NCI-H2081 (cell line): ENCODE results near the gene SMARCE1.
"Not testable (repeated sequence)": the region's sequence is repeated elsewhere in the genome, so short reads cannot be mapped to it uniquely, and the experiment has no call there.

Source experiments
- DNase-seq, 2 experiments: peaks; one replicate each; lab custom pipeline; 2025; lab: John Stamatoyannopoulos, UW

SMARCE1 gene

DNA sequence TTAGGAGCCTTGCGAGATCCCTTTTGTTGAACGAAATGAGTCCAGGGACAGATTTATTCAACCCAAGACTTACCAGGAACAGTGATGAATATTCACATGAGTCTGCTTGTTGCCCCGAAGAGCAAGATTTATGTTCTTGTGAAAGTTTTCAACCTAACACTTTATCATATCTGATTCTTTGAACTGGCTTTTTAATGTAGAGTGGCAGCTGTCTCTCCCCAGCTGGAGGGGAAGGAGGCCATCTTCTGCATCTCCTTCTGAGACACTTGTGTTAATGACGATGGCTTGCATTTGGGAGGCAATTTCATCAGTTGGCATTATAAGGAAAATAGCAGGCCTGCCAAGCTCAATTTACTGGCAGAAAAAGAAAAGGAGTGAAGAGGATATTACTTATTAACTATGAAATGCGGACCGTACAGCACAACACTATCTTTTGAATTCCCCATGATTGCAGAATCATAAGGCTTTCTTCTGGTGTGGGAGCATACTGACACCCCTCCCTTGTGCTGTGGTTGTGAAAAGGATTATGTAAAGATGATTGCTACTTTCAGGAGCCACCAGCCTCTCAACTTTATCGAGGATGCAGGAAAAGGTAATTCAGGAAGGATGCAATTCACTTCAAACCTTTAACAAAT lies 35.7 kb downstream of the SMARCE1 start:
- no peak for DNase-seq

DNA sequence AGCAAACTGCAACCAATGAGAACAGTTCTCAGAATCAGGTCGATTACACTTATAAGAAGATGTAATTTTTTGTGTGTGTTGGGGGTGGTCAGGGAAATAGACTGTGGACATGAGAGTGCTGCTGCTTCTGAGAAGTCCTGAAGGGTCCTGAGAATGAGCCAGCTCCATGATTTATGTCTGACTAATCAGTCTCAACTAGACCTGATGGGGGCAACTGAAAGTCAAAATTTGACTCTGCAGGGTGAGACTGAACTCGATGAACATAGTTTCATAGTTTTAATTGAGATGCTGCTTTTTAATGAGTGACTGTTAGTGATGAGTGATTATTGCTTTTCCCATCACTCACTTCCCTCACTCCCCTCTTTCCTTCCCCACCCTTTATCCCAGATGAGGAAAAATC lies 37.3 kb downstream of the SMARCE1 start:
- DNase-seq, result no peak

DNA sequence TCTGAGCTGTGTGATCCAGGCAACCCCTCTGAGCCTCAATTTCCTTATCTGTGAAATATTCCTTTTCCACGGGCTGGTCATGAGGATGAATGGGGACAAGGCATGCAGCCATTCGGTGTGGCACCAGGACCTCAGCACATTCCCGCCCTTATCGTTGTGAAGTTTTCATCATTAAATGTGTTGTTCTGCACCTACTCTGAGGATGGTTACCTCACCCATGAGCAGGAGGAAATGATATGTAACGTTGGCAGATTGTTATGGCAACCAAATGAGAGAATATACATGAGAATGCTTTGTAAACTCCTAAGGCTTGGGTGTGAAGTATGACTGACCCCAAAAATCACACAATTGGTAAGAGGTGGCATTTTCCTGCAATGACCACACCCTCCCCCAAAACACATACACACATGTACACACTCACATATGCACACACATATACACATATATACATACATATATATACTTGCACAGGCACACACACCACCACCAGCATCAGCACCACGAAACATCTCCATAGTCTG lies 39.5 kb downstream of the SMARCE1 start:
- DNase-seq, result no peak

DNA sequence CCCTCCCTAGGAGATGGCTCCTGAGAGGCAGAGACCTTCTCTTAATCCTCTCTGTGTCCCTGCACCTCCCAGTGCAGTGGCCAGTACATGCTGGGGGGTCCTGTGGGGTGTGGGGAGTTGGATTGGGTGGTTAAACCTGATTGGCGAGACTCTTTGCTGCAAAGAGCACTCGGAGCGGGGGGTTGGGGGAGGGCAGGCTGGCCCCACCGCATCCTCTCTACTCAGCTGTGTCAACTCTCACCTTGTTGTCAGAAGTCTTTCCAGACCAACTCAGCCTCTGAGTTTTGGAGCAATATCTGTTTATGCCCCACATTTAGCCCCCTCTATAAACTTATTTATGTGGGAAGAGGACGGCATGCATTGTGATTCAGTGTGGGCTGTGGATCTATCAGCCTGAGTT lies 40.0 kb downstream of the SMARCE1 start:
- no peak for DNase-seq

DNA sequence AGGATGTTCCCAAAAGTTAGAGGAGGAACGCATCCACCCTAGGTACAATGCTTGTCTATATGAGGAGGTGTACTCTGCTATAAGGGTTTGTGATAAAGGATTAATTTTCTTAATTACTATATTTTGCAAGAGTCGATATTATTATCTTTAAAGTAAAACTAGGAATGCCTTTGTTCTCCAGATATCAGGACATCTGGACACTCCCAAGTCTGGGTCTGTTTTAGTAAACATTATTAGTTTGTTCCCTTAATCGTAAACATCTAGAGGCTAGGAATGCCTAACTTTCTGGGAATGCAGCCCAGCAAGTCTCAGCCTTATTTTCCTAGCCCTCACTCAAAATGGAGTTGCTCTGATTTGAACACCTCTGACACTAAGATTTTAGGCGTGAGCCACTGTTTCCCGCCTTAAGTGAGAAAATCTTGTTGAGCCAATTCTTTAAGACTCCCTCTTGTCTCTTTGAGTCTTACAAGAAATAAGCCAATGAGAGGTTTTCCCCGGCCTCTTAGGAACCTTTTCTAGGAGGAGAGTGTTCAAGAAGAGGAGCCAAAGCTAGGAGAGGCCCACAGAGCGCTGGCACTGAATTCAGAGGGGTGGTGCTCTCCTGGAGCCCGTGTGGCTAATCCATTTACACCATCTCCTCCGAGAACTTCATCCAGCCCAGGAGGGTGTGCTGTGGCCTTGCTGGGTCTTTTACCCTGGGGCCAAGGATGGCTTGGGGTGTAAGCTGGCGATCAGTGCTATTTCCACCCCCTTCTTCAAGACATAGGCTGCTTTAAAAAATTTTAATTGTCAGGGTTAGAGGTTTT lies 40.9 kb downstream of the SMARCE1 start:
- no peak for DNase-seq

DNA sequence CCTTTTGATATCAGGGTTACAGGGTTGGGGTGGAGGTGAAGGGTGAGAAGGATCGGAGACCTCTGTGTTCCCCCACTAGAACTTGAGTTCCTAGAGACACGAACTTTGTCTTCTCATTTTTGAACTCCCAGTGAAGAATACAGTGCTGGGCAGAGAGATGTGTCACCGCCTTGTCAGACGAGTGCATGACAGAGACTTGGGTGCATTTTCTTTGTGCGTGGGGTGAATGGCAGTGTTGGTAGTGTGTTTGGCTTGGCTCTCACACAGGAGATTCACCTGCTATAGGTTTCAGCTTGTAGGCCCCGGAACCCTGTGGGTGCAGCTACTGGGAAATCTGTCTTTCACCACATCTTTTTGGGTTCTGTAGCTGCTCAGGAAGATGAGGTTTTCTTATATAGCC lies 42.3 kb downstream of the SMARCE1 start:
- DNase-seq, result no peak

DNA sequence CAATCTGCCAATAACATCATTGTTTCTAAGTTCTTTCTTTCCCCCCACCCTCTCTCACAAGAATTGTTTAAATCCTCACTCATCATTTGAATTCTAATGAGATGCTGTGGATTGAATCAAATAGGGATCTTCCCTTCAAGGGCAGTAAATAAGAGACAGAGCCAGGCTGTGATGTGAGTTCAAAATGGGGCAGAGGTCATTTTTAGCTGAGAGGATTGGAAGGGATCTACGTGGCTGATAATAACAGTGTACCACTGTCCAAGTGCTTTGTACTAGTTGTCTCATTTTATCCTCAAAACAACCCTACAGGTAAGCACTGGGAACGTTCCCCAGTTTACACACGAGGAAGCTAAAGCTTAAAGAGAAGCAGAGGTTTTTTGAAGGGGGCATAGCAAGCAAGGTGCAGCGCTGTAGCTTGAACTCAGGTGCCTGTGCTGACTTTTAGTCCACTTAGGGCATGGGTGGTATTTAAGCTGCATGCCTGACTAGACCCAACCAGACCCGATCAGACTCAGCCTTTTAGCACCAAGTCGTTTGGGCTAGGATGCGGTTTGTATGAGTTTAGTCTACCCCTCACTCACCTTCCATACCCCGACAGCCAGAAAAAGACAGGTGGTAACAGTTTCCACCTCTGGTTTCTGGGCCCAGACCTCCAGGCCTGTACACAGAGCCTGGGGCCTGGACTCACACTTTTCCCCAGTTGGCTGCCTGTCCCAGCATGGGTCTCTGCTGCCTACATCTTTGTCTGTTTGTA lies 43.1 kb downstream of the SMARCE1 start:
- DNase-seq, result no peak

DNA sequence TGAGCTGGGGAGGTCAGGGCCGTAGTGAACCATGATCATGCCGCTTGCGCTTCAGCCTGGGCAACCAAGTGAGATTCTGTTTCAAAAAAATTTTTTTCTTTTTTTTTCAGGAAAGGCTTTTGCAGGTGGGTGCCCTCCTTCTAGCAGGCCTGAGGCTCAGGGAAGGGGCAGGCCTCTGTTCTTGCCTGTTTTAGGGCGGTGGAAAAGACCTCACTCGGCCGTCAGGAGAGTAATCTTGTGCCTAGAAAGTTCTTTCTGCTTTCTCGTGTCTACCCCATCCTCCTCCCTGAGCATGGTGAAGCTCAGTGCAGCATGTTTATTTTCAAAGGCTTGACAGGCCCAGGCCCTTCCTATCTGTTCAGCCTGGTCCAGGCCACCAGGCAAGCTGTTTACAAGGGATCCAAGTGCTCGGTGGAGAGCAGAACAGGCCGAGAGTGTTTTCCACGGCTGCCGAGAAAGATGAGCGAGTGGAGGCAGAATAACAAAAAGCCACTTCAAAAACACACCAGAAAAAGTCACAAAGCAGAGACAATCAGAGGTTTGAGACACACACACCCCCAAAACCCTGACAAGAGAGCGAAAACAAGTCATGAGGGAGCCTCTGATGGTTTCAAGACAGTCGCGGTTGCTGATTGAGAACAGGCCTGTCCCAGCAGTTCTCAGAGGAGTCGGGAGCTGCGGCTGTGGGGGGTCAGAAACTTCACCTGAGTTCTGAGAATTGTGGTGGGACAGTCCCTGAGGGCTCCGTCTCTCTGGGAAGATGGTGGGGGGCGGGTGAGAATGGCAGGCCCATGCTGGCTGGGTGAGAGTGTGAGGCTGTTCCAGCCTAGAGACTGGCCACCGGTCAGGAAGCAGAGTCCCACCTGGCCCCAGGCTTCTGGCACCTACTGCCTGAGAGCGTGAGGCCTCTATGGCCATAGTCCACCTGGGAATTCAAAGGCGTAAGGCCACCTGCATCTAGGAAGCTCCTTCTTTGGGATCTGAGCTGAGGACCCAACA lies 44.9 kb downstream of the SMARCE1 start:
- no peak for DNase-seq

DNA sequence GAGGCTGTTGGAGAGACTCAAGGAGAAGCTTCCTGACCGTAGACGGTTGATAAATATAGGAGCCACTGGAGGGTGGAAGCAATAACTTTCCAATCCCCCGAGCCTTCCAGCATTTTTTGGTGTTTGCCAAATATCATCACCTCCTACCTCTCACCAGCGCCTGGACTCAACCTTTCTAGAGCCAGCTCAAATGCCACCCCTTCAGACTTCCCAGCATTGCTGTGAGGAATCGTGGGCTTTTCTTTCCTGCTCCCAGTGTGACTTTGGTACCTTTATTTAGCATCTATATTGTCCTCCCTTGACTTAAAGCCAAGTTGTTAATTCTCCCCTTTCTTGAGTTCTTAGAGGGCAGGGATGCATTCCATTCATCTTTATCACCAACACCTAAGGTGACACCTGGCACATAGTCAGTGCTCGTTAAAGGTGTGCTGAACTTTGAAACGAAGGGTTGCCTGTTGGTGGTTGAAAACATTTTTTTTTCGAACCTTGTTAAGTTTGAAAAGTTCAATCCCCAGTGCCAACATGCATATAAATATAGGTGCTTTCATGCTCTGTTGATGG lies 47.1 kb downstream of the SMARCE1 start:
- DNase-seq, result no peak

DNA sequence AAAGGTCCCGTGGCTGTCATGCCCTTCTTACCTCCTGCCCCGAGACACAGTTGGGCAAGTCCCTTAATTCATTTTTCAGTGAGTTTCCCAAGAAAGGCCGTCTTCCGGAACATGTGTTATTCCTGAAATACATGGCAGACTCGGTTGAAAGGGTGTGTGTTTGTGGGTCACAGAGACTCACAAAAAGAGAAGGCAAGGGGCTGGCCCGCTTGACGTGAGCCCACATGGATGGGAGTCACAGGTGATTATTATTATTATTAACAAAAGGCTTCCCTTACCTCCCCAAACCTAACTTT lies 48.2 kb downstream of the SMARCE1 start:
- no peak for DNase-seq

DNA sequence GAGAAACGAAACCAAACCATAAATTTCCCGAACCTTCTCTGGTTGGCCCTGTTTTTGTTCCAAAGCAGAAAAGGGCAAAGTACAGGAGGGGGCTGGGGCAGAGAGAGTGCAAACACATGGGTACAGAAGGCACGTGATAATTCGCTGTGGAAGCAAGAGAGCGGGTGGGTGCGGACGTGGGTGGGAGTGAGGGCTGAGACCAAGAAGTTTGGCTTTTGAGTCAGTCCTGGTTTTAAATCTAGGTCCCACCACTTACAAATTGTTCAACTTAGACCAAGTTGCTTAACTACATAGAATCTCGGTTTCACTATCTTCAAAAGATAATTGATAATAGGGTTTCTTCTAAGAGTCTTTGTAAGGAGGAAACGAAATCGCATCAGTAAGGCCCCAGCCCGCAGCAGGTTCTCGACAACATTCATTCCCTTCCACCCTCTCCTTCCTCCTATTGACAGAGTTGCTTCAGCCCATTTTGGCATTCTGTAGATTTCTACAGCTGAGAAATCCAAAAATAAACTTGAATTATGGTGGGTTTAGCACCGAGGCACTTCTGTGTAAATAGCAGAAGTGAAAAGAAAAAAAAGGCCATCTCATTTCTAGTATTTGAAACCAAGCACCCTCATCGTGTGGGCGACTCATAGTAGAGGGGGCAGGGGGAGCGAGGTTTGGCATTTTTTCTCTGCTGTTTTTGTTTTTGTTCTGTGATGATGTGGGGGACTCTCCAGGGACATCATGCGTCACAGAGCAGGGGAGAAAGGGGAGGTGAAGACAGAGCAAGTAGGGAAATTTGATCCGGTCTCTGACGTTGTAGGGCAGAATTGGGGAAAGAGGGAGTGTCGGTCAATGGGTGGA lies 48.8 kb downstream of the SMARCE1 start:
- no peak for DNase-seq

DNA sequence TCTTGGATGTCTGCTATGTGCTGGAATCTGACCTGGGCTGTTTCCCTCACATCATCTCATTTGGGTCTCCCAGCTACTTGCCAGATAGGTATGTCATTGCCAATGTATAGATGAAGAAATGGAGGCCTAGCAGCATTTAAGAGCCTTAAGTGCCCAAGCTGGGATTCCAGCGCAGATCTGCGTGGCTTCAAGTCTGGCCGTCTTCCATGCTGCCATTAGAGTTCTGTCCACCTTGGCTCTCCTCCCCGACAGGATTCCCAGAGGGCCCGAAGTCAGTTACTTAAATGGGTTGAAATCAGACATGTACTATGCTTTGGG lies 49.4 kb downstream of the SMARCE1 start:
- no peak for DNase-seq

DNA sequence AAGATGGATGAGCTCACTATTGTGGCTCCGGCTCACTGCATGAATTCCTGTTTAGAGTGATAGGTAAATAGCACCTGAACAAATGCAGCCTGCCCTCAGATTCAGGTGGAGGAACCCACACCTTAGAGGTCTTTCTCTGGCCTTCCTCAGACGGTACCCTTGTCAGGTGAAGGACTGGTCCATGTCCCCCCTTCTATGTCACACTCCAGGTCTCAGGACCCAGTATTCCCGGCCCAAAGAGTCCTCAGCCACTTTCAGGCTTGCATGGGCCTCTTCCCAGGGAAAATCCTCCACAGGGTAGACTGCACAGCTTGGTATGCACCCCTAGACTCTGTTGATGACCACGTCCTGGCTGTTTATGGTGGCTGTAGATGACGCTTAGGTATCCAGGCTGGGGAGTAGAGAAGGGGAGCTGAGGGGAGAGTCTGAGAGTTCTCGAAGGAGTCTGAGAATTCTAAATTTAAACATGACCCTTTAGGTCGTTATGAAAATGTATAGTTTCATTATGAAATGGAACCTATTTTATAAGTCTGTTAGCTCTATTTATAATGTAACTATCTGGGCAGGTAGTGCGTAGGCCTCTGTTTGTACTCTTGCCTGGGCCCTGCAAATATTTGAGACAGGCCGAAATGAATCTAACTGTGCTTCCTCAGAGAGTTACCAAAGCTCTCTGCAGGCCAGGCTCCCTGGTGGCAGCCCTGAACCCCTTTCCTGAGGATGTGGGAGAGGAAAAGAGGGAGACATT lies 49.9 kb downstream of the SMARCE1 start:
- DNase-seq, result no peak

DNA sequence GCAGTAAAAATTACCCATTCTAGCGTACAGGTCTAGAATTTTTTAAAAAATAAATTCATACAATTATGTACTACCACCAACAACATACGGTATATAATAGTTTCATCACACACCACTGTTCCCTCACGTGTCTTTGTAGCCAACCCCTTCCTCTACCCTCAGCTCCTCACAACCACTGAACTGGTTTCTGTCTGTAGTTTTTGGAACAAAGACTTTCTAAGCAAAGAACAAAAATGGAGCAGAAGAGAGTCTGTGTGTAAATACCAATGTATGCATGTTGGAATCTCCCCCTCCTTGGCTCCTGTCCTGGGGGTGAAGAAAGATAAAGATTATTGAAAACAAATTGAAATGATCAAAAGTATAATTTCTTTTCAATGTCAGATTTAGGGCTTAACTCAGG lies 50.5 kb downstream of the SMARCE1 start:
- no peak for DNase-seq

DNA sequence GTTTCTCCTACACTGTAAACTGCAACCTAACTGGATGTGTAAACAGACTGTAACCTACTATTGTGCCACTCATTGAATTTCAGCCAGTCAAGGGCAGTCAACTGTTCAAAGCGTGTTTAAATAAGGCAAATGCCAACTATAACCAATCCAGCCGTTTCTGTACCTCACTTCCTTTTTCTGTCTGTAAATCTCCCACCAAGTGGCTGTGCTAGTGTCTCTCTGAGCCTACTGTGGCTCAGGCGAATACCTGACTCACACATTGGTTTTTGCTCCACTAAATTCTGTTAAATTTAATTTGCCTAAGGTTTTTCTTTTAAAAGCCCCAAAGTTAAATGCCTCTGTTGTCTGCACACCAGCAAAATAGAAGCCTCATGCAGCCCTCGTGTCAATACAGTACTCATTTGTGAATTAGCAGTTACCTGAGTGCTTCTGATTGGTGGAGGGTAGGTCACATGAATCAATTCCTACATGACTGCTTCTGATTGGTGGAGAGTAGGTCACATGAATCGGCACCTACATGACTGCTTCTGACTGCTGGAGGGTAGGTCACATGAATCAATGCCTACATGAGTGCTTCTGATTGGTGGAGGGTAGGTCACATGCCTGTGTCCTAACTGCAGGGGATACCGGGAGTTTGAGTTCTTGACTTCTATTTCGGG lies 51.2 kb downstream of the SMARCE1 start:
- DNase-seq, result peak in 1 of 2 experiments; percentile 33

DNA sequence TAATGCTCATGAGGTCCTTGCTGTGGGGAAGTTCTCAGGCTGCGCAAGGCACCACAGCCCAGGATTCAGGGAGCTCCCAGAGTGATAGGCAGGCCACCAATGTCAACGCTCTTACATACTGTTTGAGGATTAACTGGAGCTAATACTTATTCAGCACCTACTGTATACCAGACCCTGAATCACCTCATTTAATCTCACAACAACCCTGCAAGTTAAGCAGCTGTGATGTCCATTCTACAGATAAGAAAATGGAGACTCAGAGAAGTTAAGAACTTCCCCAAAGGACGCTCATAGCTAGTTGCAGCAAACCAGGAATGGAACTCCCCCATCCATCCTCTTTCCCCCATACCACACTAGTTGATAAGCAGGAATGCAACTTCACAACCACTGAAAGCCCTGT lies 56.9 kb downstream of the SMARCE1 start:
- DNase-seq, result no peak

DNA sequence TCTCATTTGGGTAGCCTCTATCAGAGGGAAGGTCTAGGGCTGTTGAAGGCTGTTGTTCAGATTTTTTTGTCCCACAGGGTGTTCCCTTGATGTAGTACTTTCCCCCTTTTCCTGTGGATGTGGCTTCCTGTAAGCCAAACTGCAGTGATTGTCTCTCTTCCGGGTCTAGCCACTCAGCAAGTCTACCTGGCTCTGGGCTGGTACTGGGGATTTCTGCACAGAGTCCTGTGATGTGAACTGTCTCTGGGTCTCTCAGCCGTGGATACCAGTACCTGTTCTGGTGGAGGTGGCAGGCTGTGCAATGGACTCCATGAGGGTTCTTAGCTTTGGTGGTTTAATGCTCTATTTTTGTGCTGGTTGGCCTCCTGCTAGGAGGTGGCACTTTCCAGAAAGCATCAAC lies 59.1 kb downstream of the SMARCE1 start:
- DNase-seq, result no peak

DNA sequence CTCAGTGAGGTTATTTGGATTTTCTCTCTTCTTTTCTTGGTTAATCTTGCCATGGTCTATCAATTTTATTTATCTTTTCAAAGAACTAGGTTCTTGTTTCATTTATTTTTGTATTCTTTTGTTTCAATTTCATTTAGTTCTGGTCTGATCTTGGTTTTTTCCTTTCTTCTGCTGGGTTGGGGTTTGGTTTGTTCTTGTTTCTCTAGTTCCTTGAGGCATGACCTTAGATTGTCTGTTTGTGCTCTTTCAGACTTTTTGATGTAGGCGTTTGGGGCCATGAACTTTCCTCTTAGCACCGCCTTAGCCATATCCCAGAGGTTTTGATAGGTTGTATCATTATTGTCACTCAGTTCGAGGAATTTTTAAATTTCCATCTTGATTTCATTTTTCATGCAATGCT lies 61.4 kb downstream of the SMARCE1 start:
- DNase-seq, result not testable (repeated sequence)

DNA sequence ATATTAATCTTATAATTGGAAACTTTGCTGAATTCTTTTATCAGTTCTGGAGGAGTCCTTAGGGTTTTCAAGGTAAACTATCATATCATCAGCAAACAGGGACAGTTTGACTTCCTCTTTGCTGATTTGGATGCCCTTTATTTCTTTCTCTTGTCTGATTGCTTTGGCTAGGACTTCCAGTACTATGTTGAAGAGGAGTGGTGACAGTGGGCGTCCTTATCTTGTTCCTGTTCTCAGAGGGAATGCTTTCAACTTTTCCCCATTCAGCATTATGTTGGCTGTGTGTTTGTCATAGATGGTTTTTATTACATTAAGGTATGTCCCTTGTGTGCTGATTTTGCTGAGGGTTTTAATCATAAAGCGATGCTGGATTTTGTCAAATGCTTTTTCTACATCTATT lies 62.7 kb downstream of the SMARCE1 start:
- DNase-seq, result not testable (repeated sequence)
